ENCODE measurements around the gene NAV2. TPM values are rescaled to one million over a fixed set of nuclear protein-coding genes. Genes with fewer than 3 reads are reported as not detected.

The NAV2 gene
- total and polyA plus RNA-seq, 10 donors = 0.46 to 11.6 (median 4.1) TPM

DNA sequence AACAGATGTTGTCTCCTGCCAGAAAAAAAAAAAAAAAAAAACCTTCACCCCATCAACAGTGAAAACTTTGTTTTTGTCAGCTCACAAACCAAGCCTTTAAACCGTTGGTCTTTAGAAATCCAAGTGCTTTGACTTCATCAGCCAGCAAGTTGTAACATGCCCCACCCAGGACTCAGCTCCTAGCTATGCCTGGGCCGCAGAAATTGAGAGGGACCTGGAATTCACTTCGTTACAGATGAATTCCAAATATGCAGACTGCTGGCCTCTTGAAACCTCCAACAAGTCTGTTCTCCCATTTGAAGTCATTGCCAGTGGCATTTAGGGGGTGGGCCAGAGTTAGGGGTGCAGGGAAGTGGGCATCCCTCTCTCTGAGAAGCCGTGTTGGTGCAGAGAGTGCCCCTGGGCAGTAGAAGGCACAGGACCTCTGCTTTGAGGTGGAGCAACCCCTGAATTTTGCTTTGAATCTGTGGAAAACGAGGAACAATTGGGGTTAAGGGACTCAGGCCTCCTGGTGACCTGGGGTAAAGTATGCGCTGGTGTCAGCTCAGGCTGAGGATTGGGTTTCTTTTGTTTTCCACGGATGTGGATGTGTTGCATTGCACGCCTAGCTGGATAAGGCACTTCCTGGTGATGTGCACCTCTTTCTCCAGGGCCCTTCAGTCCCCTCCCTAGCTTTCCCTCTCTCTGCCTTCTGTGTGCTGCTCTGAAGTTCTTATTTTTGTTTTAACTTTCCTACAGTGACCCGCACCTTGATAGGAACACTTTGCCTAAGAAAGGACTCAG is 338.1 kb downstream of the NAV2 start:
- WGBS, 5 donors = 81 to 92% (median 85%) methylated on average over 8 to 9 of the region's 9 CpGs
- peaks cover 0 to 10% (median 0%) of the 10 kb centered on the region in 6 donors for H3K4me1 ChIP-seq
- TF ChIP-seq, protein P1, sequence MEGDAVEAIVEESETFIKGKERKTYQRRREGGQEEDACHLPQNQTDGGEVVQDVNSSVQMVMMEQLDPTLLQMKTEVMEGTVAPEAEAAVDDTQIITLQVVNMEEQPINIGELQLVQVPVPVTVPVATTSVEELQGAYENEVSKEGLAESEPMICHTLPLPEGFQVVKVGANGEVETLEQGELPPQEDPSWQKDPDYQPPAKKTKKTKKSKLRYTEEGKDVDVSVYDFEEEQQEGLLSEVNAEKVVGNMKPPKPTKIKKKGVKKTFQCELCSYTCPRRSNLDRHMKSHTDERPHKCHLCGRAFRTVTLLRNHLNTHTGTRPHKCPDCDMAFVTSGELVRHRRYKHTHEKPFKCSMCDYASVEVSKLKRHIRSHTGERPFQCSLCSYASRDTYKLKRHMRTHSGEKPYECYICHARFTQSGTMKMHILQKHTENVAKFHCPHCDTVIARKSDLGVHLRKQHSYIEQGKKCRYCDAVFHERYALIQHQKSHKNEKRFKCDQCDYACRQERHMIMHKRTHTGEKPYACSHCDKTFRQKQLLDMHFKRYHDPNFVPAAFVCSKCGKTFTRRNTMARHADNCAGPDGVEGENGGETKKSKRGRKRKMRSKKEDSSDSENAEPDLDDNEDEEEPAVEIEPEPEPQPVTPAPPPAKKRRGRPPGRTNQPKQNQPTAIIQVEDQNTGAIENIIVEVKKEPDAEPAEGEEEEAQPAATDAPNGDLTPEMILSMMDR (IDR thresholded peaks at IDR 0.05 in 8 of 11, conservative IDR thresholded peaks at IDR 0.05 in 3 of 11) = no peak
- TF ChIP-seq POLR2AphosphoS5 (IDR thresholded peaks at IDR 0.05) (no peak), POLR2A (IDR thresholded peaks at IDR 0.05) (no peak)
- peaks cover 0 to 34% (median 0%) of the 10 kb centered on the region in 6 donors for H3K36me3 ChIP-seq
- intact Hi-C loops (cut with DNase I; ENCODE audit: low total_unique reads) = no loop called here
- DNase-seq = no peak
- H3K4me3 ChIP-seq = no peak overlapping the region
- no peak overlapping the region for H3K27ac ChIP-seq
- no peaks in the 10 kb centered on the region for H3K9me3 ChIP-seq
- H3K27me3 ChIP-seq (replicated peaks in 1 of 7) = no peaks in the 10 kb centered on the region

DNA sequence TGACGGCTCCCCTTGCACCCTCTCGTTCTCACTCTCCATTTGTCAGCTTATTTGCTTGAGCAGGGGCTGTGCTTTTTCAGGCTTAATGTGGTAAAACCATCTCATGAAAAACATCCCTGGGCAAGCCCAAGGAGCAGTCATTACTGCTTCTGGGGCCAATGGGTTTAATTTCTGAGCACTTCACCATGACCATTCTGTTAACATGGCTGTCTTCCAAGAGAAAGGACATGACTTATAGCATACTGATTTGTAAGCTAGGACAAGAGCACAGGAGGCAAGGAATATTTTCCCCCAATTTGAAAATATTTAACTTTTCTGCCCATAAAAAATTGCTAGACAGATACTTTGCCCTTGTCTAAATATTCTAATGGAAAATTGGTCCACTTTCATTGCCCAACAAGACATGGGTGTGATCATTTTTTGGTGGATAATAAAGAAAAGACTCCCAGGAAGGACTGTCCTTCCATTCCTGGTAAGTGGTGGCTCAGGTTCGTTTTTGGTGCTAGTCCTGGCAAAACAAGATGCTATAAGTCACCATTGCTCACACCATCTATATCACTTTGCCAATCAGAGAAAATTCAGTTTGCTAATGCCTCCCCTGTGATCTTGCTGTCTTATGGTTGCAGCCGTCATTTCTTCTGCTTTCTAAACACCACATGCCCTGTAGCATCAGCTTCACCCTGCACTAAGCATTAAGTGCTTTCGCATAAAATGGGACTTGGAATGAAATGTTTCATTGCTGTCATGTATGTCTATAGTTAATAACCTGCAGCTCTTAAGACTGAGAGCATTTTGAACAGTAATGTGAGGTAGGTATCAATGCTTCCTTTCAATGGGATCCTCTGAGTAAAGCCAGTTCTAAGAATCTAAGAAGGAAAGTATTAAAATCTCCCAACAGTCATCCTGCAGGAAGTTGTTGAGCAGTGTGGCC is 339.1 kb downstream of the NAV2 start:
- Histone ChIP-seq H3K4me1 (peaks cover 0 to 3% (median 0%) of the 10 kb centered on the region in 6 donors), H3K27ac (no peak overlapping the region), H3K4me3 (no peak overlapping the region), H3K27me3 (replicated peaks in 1 of 7) (no peaks in the 10 kb centered on the region), H3K9me3 (no peaks in the 10 kb centered on the region), H3K36me3 (peaks cover 0 to 43% (median 0%) of the 10 kb centered on the region in 6 donors)
- 86 to 93% (median 90%) methylated on average over 5 of the region's 5 CpGs for WGBS, 5 donors
- no peak for TF ChIP-seq POLR2A (IDR thresholded peaks at IDR 0.05)
- TF ChIP-seq, protein P1 (IDR thresholded peaks at IDR 0.05 in 8 of 11, conservative IDR thresholded peaks at IDR 0.05 in 3 of 11) = no peak
- no peak for TF ChIP-seq POLR2AphosphoS5 (IDR thresholded peaks at IDR 0.05)
- DNase-seq = no peak
- intact Hi-C loops (cut with DNase I; ENCODE audit: low total_unique reads) = no loop called here

DNA sequence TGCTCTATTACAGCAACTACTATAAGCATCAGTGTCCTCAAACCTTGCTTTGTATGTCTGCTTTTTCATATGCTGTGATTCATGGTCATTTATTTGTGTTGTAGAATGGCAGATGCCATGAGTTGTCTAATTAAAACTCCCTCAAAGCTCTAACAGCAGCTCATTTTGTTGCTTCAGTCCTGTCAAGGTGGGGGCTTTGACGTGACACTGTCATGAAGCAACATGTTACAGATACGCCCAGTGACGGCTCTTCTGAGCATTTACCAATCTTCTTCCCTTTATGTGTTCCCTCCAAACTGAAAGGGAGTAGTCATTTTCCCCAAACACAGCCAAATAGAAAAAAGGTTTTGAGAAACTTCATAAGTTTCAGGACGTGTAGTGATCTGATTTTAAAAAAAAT is 340.9 kb downstream of the NAV2 start:
- H3K4me1 ChIP-seq = no peaks in the 10 kb centered on the region
- intact Hi-C loops (cut with DNase I; ENCODE audit: low total_unique reads) = no loop called here
- H3K27ac ChIP-seq = no peak overlapping the region
- H3K4me3 ChIP-seq = no peak overlapping the region
- 80 to 98% (median 85%) methylated on average over 4 of the region's 4 CpGs for WGBS, 5 donors
- DNase-seq = no peak
- no peaks in the 10 kb centered on the region for H3K9me3 ChIP-seq
- peaks cover 0 to 50% (median 0%) of the 10 kb centered on the region in 6 donors for H3K36me3 ChIP-seq
- TF ChIP-seq POLR2A (IDR thresholded peaks at IDR 0.05) = no peak
- TF ChIP-seq, protein P1 (IDR thresholded peaks at IDR 0.05 in 8 of 11, conservative IDR thresholded peaks at IDR 0.05 in 3 of 11) = no peak
- TF ChIP-seq POLR2AphosphoS5 (IDR thresholded peaks at IDR 0.05) = no peak
- no peaks in the 10 kb centered on the region for H3K27me3 ChIP-seq (replicated peaks in 1 of 7)

DNA sequence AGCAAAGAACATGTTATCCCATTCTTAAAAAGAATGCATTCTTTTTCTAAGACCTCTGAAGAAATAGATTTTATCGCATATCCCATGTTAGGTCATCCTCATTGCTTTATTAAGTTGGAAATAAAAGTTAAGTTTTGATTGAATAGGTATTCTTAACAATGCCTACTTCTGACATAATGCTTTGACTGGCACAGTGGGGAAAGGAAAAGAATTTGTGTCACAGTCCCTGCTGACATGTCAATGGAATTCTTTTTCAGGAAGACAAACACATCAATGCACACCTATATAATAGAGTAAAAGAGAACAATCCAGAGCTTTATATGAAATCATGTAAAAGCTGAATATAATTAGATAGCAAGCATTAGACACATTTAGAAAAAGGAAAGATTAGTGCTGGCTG is 341.9 kb downstream of the NAV2 start:
- Histone ChIP-seq H3K27ac (no peak overlapping the region), H3K27me3 (replicated peaks in 1 of 7) (no peaks in the 10 kb centered on the region), H3K4me3 (no peak overlapping the region), H3K4me1 (no peaks in the 10 kb centered on the region), H3K9me3 (no peaks in the 10 kb centered on the region), H3K36me3 (peaks cover 0 to 44% (median 0%) of the 10 kb centered on the region in 6 donors)
- WGBS, 5 donors = 87 to 98% (median 95%) methylated on average over 1 of the region's 1 CpG
- no peak for DNase-seq
- intact Hi-C loops (cut with DNase I; ENCODE audit: low total_unique reads) = no loop called here
- TF ChIP-seq POLR2A (IDR thresholded peaks at IDR 0.05) (no peak), POLR2AphosphoS5 (IDR thresholded peaks at IDR 0.05) (no peak)
- TF ChIP-seq, protein P1 (IDR thresholded peaks at IDR 0.05 in 8 of 11, conservative IDR thresholded peaks at IDR 0.05 in 3 of 11) = no peak
